OCI-LY1 (cell line): ENCODE results near the gene ROR2.

Experiments used
- CTCF ChIP-seq: fragments of 200-600 bp; sonication (generic), shearing (Covaris generic); IDR thresholded peaks from 2 replicates; pipeline ENCODE4 v1.5.1; 2017; ENCODE audit warnings: mild to moderate bottlenecking, antibody characterized with exemption, low read length, moderate library complexity, mixed read lengths
- EZH2 ChIP-seq: fragments of 200-600 bp; sonication (generic), shearing (Covaris generic); IDR thresholded peaks from 2 replicates; pipeline ENCODE4 v1.8.0; 2017; ENCODE audit warnings: borderline replicate concordance, mixed run types, mild to moderate bottlenecking, antibody characterized with exemption, low read length, moderate library complexity, mixed read lengths

- TF ChIP-seq CTCF (no peak), EZH2 (no peak)
These were observed 113.5 kb downstream of the ROR2 start for GRCh38 chr9:91836515-91836914.
